ENCODE results near the gene BST1. TPM values are rescaled to one million over a fixed set of nuclear protein-coding genes. Genes with fewer than 3 reads are reported as not detected.

Gene BST1
- total and polyA plus RNA-seq, 2 experiments from 2014 or later = 0.99 to 1.8 TPM

DNA sequence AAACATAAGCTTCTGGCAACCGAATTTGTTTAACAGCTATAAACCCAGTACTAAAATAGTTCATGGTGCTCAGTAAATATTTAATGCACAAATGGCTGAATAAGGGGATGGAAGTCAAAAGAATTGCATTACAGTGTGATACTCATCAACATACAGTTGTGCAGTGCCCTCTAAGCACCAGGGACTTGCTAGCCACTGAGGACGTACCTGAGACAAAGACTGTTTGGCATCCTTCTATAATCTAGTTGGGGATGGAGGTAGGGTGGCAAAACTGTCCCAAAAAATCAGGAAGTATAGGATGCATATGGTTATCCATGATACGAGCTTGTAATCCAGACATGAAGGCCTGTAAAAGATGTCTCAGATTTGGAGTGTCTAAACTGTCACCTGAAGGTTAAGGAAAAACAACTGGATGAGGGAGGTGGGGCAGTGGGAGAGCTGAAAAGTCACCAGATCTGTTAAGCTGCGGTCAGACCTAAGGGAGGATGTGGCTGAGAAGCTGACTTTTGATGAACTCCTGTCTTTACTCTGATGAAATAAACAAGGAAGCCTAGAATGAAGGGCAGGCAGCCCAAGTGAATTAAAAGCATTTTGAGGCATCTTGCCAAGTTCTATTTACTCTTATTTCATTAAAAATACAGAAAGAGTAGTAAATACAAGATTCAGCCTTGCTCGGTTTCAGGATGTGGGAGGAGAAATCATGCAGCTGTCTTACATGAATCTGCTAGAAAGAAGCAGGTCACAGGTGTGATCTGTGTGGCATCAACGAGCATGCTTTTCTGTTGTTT, 63.2 kb downstream of the BST1 start:
- no peaks in the 10 kb centered on the region for H3K36me3 ChIP-seq (ENCODE audit: insufficient read depth)
- H3K27ac Mint-ChIP-seq = no peak overlapping the region
- DNase-seq (ENCODE audit: low spot score) (no peak), ATAC-seq (no peak)
- H3K27me3 ChIP-seq (ENCODE audit: insufficient read depth) = no peaks in the 10 kb centered on the region
- TF ChIP-seq ZNF114 (CRISPR knock-in tag; IDR thresholded peaks at IDR 0.05) (no peak), JUNB (IDR thresholded peaks at IDR 0.05; ENCODE audit: unreplicated experiment) (no peak), POLR2AphosphoS5 (IDR thresholded peaks at IDR 0.05; ENCODE audit: low read depth) (no peak), CREB1 (CRISPR knock-in tag; IDR thresholded peaks at IDR 0.05; ENCODE audit: low read depth) (no peak)
- TF ChIP-seq, protein P1, sequence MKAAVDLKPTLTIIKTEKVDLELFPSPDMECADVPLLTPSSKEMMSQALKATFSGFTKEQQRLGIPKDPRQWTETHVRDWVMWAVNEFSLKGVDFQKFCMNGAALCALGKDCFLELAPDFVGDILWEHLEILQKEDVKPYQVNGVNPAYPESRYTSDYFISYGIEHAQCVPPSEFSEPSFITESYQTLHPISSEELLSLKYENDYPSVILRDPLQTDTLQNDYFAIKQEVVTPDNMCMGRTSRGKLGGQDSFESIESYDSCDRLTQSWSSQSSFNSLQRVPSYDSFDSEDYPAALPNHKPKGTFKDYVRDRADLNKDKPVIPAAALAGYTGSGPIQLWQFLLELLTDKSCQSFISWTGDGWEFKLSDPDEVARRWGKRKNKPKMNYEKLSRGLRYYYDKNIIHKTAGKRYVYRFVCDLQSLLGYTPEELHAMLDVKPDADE (IDR thresholded peaks at IDR 0.05) = no peak
- no peak overlapping the region for H3K4me3 Mint-ChIP-seq
- H3K4me2 ChIP-seq = no peak overlapping the region
- peak overlapping the region; percentile 1; the same call in 1 of the 2 replicates for H2AFZ ChIP-seq
- H3K4me1 ChIP-seq (ENCODE audit: insufficient read depth) = no peaks in the 10 kb centered on the region
- no peak overlapping the region for H3K27ac ChIP-seq (ENCODE audit: low read depth)
- H3F3A ChIP-seq (replicated peaks; ENCODE audit: low read depth) = no peaks in the 10 kb centered on the region
- H3K79me2 ChIP-seq (replicated peaks; ENCODE audit: insufficient read depth) = no peaks in the 10 kb centered on the region
- H3K4me1 Mint-ChIP-seq = 0 out of 3 replicates have a peak, but pooled peaks cover 2% of the 10 kb centered on the region
- H3K9me2 ChIP-seq (ENCODE audit: insufficient read depth) = no peaks in the 10 kb centered on the region
- no peaks in the 10 kb centered on the region for H4K20me1 ChIP-seq (replicated peaks; ENCODE audit: insufficient read depth)
- H3K27me3 Mint-ChIP-seq (ENCODE audit: insufficient read depth, low read depth, poor library complexity) = peaks cover 6% of the 10 kb centered on the region
- no peak overlapping the region for H3K4me3 ChIP-seq
- no peaks in the 10 kb centered on the region for H3K36me3 Mint-ChIP-seq (ENCODE audit: low read depth)
- no peaks in the 10 kb centered on the region; the same call in 2 of the 3 replicates for H3K9me3 Mint-ChIP-seq

DNA sequence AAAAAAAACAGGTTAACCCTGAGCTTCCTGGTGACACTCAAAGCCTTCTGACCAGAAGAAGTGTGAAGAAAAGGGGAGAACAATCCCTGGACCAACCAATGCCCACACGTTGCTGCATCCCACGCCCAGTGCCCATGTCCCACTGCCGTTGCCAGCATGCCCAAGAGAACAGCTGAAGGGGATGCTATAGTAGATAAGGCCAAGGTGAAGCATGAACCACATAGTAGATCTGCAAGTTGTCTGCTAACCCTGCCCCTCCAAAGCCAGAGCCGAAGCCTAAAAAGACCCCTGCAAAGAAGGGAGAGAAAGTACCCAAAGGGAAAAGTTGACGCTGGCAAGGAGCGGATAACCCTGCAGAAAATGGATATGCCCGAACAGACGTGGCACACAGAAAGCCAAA, 64.0 kb downstream of the BST1 start:
- peaks cover 6% of the 10 kb centered on the region for H3K27me3 Mint-ChIP-seq (ENCODE audit: insufficient read depth, low read depth, poor library complexity)
- 0 out of 3 replicates have a peak, but pooled peaks cover 2% of the 10 kb centered on the region for H3K4me1 Mint-ChIP-seq
- Histone ChIP-seq H3K36me3 (ENCODE audit: insufficient read depth) (no peaks in the 10 kb centered on the region), H3K4me2 (no peak overlapping the region), H2AFZ (no peak overlapping the region), H3F3A (replicated peaks; ENCODE audit: low read depth) (no peaks in the 10 kb centered on the region), H3K4me3 (no peak overlapping the region), H3K27ac (ENCODE audit: low read depth) (no peak overlapping the region), H3K79me2 (replicated peaks; ENCODE audit: insufficient read depth) (no peaks in the 10 kb centered on the region), H3K27me3 (ENCODE audit: insufficient read depth) (no peaks in the 10 kb centered on the region), H4K20me1 (replicated peaks; ENCODE audit: insufficient read depth) (no peaks in the 10 kb centered on the region), H3K4me1 (ENCODE audit: insufficient read depth) (no peaks in the 10 kb centered on the region), H3K9me2 (ENCODE audit: insufficient read depth) (no peaks in the 10 kb centered on the region)
- H3K4me3 Mint-ChIP-seq = no peak overlapping the region
- ATAC-seq (no peak), DNase-seq (ENCODE audit: low spot score) (no peak)
- H3K36me3 Mint-ChIP-seq (ENCODE audit: low read depth) = no peaks in the 10 kb centered on the region
- H3K9me3 Mint-ChIP-seq = no peaks in the 10 kb centered on the region; the same call in 2 of the 3 replicates
- H3K27ac Mint-ChIP-seq = no peak overlapping the region
- no peak for TF ChIP-seq POLR2AphosphoS5 (IDR thresholded peaks at IDR 0.05; ENCODE audit: low read depth)
- TF ChIP-seq EZH2 (IDR thresholded peaks at IDR 0.05; ENCODE audit: low read depth, unreplicated experiment) = no peak

DNA sequence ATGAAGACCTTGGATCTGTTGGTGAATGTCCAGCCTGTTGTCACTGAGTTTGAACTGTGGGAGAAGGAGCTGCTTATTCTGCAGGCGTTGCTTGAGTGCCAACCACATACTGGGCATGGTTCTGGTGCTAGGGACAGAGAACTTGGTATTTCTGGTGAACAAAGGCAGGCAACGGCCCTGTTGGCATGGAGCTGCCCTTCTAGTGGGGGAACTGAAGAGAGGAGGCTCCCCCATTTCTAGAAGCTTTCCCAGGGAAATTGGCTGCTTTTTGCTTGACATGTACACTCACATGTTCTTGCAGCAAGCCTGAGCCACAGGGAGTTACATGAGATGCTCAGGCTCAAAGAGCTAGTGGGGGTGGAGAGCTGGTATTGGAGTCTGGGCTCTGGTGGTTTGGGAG, 66.3 kb downstream of the BST1 start:
- H3K27me3 ChIP-seq (ENCODE audit: insufficient read depth) = no peaks in the 10 kb centered on the region
- H3K27ac ChIP-seq (ENCODE audit: low read depth) = no peak overlapping the region
- no peaks in the 10 kb centered on the region for H3K79me2 ChIP-seq (replicated peaks; ENCODE audit: insufficient read depth)
- no peak overlapping the region for H3K27ac Mint-ChIP-seq
- H3K36me3 ChIP-seq (ENCODE audit: insufficient read depth) = no peaks in the 10 kb centered on the region
- no peak overlapping the region for H3K4me3 ChIP-seq
- DNase-seq (ENCODE audit: low spot score) = no peak
- no peak overlapping the region for H2AFZ ChIP-seq
- H3K27me3 Mint-ChIP-seq (ENCODE audit: insufficient read depth, low read depth, poor library complexity) = peaks cover 8% of the 10 kb centered on the region
- H3K4me2 ChIP-seq = no peak overlapping the region
- no peaks in the 10 kb centered on the region for H3K9me2 ChIP-seq (ENCODE audit: insufficient read depth)
- H3F3A ChIP-seq (replicated peaks; ENCODE audit: low read depth) = no peaks in the 10 kb centered on the region
- no peaks in the 10 kb centered on the region; the same call in 2 of the 3 replicates for H3K9me3 Mint-ChIP-seq
- H3K4me3 Mint-ChIP-seq = no peak overlapping the region
- no peak for ATAC-seq
- no peaks in the 10 kb centered on the region for H3K36me3 Mint-ChIP-seq (ENCODE audit: low read depth)
- 0 out of 3 replicates have a peak, but pooled peaks cover 2% of the 10 kb centered on the region for H3K4me1 Mint-ChIP-seq
- H3K4me1 ChIP-seq (ENCODE audit: insufficient read depth) = no peaks in the 10 kb centered on the region
- H4K20me1 ChIP-seq (replicated peaks; ENCODE audit: insufficient read depth) = no peaks in the 10 kb centered on the region
- TF ChIP-seq, protein P2, sequence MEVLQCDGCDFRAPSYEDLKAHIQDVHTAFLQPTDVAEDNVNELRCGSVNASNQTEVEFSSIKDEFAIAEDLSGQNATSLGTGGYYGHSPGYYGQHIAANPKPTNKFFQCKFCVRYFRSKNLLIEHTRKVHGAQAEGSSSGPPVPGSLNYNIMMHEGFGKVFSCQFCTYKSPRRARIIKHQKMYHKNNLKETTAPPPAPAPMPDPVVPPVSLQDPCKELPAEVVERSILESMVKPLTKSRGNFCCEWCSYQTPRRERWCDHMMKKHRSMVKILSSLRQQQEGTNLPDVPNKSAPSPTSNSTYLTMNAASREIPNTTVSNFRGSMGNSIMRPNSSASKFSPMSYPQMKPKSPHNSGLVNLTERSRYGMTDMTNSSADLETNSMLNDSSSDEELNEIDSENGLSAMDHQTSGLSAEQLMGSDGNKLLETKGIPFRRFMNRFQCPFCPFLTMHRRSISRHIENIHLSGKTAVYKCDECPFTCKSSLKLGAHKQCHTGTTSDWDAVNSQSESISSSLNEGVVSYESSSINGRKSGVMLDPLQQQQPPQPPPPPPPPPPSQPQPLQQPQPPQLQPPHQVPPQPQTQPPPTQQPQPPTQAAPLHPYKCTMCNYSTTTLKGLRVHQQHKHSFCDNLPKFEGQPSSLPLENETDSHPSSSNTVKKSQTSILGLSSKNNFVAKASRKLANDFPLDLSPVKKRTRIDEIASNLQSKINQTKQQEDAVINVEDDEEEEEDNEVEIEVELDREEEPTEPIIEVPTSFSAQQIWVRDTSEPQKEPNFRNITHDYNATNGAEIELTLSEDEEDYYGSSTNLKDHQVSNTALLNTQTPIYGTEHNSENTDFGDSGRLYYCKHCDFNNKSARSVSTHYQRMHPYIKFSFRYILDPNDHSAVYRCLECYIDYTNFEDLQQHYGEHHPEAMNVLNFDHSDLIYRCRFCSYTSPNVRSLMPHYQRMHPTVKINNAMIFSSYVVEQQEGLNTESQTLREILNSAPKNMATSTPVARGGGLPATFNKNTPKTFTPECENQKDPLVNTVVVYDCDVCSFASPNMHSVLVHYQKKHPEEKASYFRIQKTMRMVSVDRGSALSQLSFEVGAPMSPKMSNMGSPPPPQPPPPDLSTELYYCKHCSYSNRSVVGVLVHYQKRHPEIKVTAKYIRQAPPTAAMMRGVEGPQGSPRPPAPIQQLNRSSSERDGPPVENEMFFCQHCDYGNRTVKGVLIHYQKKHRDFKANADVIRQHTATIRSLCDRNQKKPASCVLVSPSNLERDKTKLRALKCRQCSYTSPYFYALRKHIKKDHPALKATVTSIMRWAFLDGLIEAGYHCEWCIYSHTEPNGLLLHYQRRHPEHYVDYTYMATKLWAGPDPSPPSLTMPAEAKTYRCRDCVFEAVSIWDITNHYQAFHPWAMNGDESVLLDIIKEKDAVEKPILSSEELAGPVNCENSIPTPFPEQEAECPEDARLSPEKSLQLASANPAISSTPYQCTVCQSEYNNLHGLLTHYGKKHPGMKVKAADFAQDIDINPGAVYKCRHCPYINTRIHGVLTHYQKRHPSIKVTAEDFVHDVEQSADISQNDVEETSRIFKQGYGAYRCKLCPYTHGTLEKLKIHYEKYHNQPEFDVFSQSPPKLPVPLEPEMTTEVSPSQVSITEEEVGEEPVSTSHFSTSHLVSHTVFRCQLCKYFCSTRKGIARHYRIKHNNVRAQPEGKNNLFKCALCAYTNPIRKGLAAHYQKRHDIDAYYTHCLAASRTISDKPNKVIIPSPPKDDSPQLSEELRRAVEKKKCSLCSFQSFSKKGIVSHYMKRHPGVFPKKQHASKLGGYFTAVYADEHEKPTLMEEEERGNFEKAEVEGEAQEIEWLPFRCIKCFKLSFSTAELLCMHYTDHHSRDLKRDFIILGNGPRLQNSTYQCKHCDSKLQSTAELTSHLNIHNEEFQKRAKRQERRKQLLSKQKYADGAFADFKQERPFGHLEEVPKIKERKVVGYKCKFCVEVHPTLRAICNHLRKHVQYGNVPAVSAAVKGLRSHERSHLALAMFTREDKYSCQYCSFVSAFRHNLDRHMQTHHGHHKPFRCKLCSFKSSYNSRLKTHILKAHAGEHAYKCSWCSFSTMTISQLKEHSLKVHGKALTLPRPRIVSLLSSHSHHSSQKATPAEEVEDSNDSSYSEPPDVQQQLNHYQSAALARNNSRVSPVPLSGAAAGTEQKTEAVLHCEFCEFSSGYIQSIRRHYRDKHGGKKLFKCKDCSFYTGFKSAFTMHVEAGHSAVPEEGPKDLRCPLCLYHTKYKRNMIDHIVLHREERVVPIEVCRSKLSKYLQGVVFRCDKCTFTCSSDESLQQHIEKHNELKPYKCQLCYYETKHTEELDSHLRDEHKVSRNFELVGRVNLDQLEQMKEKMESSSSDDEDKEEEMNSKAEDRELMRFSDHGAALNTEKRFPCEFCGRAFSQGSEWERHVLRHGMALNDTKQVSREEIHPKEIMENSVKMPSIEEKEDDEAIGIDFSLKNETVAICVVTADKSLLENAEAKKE (CRISPR knock-in tag; IDR thresholded peaks at IDR 0.05) = no peak
- no peak for TF ChIP-seq POLR2AphosphoS5 (IDR thresholded peaks at IDR 0.05; ENCODE audit: low read depth)
- no peak for TF ChIP-seq EZH2phosphoT487 (IDR thresholded peaks at IDR 0.05; ENCODE audit: unreplicated experiment)
- TF ChIP-seq JUNB (IDR thresholded peaks at IDR 0.05; ENCODE audit: unreplicated experiment) = no peak
- TF ChIP-seq CREB1 (CRISPR knock-in tag; IDR thresholded peaks at IDR 0.05; ENCODE audit: low read depth) = no peak

All from GM23338 (cell line).